K562 (cell line): Measurements from ENCODE around the gene KASH5. TPM values are rescaled to one million over a fixed set of nuclear protein-coding genes. Genes with fewer than 3 reads are reported as not detected.

Experiments used
- ATAC-seq: fragments of 200-7000 bp; cut with Tn5 transposase; 3 replicates; pipeline ENCODE4 v1.9.1; 2020; ENCODE audit warnings: moderate library complexity
- BruUV-seq: library from RNA; stranded (reverse); fragments of 400-500 nt; replicated peaks from 2 replicates; lab custom pipeline; 2021; lab: Mats Ljungman, UMichigan
- CTCF ChIA-PET: fragments of 300-600 bp; formaldehyde crosslinking; extraction: SDS; loops from one replicate; lab custom pipeline; 2021; ENCODE audit warnings: low intra/inter-chr PET ratio; lab: Yijun Ruan, JAX
- POLR2A ChIA-PET: fragments of 300-600, 350-650 bp; sonication (Branson Sonifier 250); formaldehyde crosslinking; extraction: SDS; loops from one replicate; lab custom pipeline; 2021; ENCODE audit warnings: antibody characterized with exemption, inconsistent platforms; lab: Yijun Ruan, JAX
- DNase-seq, 4 experiments: peaks; one replicate each; pipeline versions ENCODE4 v3.0.0 to v3.0.0-alpha.2; 2011 to 2018; ENCODE audit warnings: low spot score in 3 of 4, mixed read lengths in 3 of 4; ENCODE audit errors: extremely low read depth in 1 of 4
- FAIRE-seq: peaks from 2 replicates; lab custom pipeline; 2011; peaks lifted over from hg19 to GRCh38; lab: Jason Lieb, UNC
- H2AFZ ChIP-seq: 2 replicates; pipeline ENCODE4 v1.6.0; 2011; ENCODE audit warnings: low read depth, low read length, control low read depth, inconsistent platforms
- H3K27ac ChIP-seq: fragments of 200-600 bp; 3 replicates; pipeline ENCODE4 v1.8.0; 2011; ENCODE audit warnings: low read depth, mild to moderate bottlenecking, control low read depth, inconsistent platforms, low read length, moderate library complexity, mixed read lengths; ENCODE audit errors: extremely low read depth
- H3K27me3 ChIP-seq, 2 experiments: fragments of 300-600 bp in 1 of 2; 2 replicates in 1 of 2; 3 replicates in 1 of 2; pipeline versions ENCODE4 v1.6.0 to v1.8.0; 2011; ENCODE audit warnings: inconsistent platforms in 2 of 2, low read length in 2 of 2, mild to moderate bottlenecking in 1 of 2, mixed read lengths in 1 of 2, moderate library complexity in 1 of 2; ENCODE audit not compliant: control insufficient read depth in 2 of 2, insufficient read depth in 2 of 2
- H3K36me3 ChIP-seq: fragments of 300-600 bp; 3 replicates; pipeline ENCODE4 v1.8.0; 2011; ENCODE audit warnings: mild to moderate bottlenecking, low read length, inconsistent platforms; ENCODE audit not compliant: control insufficient read depth, insufficient read depth
- H3K4me1 ChIP-seq, 2 experiments: fragments of 200-600 bp in 1 of 2; replicated peaks in 1 of 2; 2 replicates in 1 of 2; 3 replicates in 1 of 2; pipeline versions ENCODE4 v1.5.1 to v1.8.0; 2011; ENCODE audit warnings: inconsistent platforms in 2 of 2, low read length in 2 of 2, mild to moderate bottlenecking in 1 of 2, mixed read lengths in 1 of 2, moderate library complexity in 1 of 2; ENCODE audit not compliant: control insufficient read depth in 2 of 2, insufficient read depth in 2 of 2
- H3K4me2 ChIP-seq: 2 replicates; pipeline ENCODE4 v1.6.1; 2011; ENCODE audit warnings: low read length, control low read depth, inconsistent platforms, mixed read lengths; ENCODE audit not compliant: insufficient read depth
- H3K4me3 ChIP-seq: fragments of 200-600 bp; sonication (generic), shearing (Covaris generic); 2 replicates; pipeline ENCODE4 v1.5.1; 2016; ENCODE audit warnings: control low read depth, inconsistent platforms
- H3K79me2 ChIP-seq: fragments of 200-600 bp; 3 replicates; pipeline ENCODE4 v1.8.0; 2011; ENCODE audit warnings: low read length, inconsistent platforms; ENCODE audit not compliant: control insufficient read depth, insufficient read depth
- H3K9ac ChIP-seq, 2 experiments: 2 replicates each; pipeline versions ENCODE4 v1.6.0 to v1.6.1; 2011; ENCODE audit warnings: low read depth in 2 of 2, low read length in 2 of 2, control low read depth in 1 of 2, inconsistent platforms in 1 of 2, mild to moderate bottlenecking in 1 of 2, mixed read lengths in 1 of 2; ENCODE audit not compliant: insufficient read depth in 1 of 2
- H3K9me1 ChIP-seq: one replicate; pipeline ENCODE4 v1.6.0; 2011; ENCODE audit warnings: inconsistent platforms, mild to moderate bottlenecking, low read length, moderate library complexity; ENCODE audit not compliant: control insufficient read depth, insufficient read depth
- H3K9me3 ChIP-seq: replicated peaks from 2 replicates; pipeline ENCODE4 v1.5.1; 2011; ENCODE audit warnings: low read depth, low read length, inconsistent platforms; ENCODE audit not compliant: control insufficient read depth, insufficient read depth
- H4K20me1 ChIP-seq: replicated peaks from 2 replicates; pipeline ENCODE4 v1.6.1; 2011; ENCODE audit warnings: low read length, inconsistent platforms, mixed read lengths; ENCODE audit not compliant: control insufficient read depth, insufficient read depth
- CHCHD3 ChIP-seq: fragments of 250-450 bp; sonication (Bioruptor Pico); IDR thresholded peaks from 2 replicates; pipeline ENCODE4 v2.1.2; 2022; ENCODE audit warnings: mild to moderate bottlenecking
- NFE2L1 ChIP-seq: fragments of 450-650 bp; IDR thresholded peaks from 2 replicates; pipeline ENCODE4 v1.6.1; 2016; ENCODE audit warnings: missing genetic modification characterization, low read depth, mild to moderate bottlenecking, missing compliant biosample characterization, moderate library complexity, borderline replicate concordance
- RBM14 ChIP-seq: fragments of 200-400 bp; formaldehyde crosslinking; IDR thresholded peaks from 2 replicates; pipeline ENCODE4 v1.6.1; 2018; ENCODE audit warnings: low read depth, mild to moderate bottlenecking, low read length, moderate library complexity, borderline replicate concordance; ENCODE audit not compliant: insufficient read depth
- RUNX1 ChIP-seq: sonication (generic); IDR thresholded peaks from 2 replicates; pipeline ENCODE4 v1.6.1; 2016; ENCODE audit warnings: antibody characterized with exemption, low read depth
- WGBS: fragments of 100-300 bp; shearing (Covaris generic); methylation state at CpG from one replicate; pipeline ENCODE4 v1.1.6; 2016; ENCODE audit warnings: low coverage, mixed read lengths; ENCODE audit not compliant: insufficient coverage; ENCODE audit errors: missing lambda C conversion rate; 5-methylcytosine and 5-hydroxymethylcytosine counted together
- in situ Hi-C: fragments of 300-500 bp; cut with MboI; formaldehyde crosslinking; loops from 4 replicates; pipeline ENCODE4 v1.15.0; 2018; ENCODE audit warnings: inconsistent platforms, mixed read lengths
- intact Hi-C: fragments of 100-400 bp; cut with micrococcal nuclease; formaldehyde crosslinking; loops from 2 replicates; pipeline ENCODE4 v1.14.2; 2022
- polyA plus RNA-seq, 8 experiments: library from polyadenylated mRNA; depleted of rRNA in 4 of 8; stranded (reverse) in 5 of 8; unstranded in 3 of 8; fragments of >200 nt; fragmentation: Nextera tagmentation in 2 of 8; fragmentation: Illumina TruSeq in 1 of 8; extraction: Ambion mirVana in 2 of 8; extraction: Trizol in 1 of 8; gene quantifications; 2 replicates each; pipeline versions ENCODE4 v1.2.1 to v1.2.3, GENCODE V29; 2011 to 2014; ENCODE audit warnings: inconsistent platforms in 1 of 8, missing spikeins in 1 of 8
- total RNA-seq, 7 experiments: library from RNA; depleted of rRNA in 6 of 7; stranded (reverse); fragments of >200 nt in 6 of 7; fragmentation: Illumina TruSeq in 2 of 7; extraction: Trizol in 2 of 7; gene quantifications; 2 replicates each; pipeline versions ENCODE4 v1.2.1 to v1.2.3, GENCODE V29; 2011 to 2021; ENCODE audit warnings: low replicate concordance in 1 of 7
- TF ChIP-seq, protein P1 (sequence below): sonication (generic); formaldehyde crosslinking; IDR thresholded peaks from 2 replicates; pipeline ENCODE4 v1.8.0; 2022; ENCODE audit warnings: mild to moderate bottlenecking, missing genetic modification reagents, borderline replicate concordance
- TF ChIP-seq, protein P2 (sequence below): fragments of 450-650 bp; formaldehyde crosslinking; IDR thresholded peaks from 2 replicates; pipeline ENCODE4 v1.4.0; 2020; ENCODE audit warnings: mild to moderate bottlenecking, mixed read lengths
- TF ChIP-seq, protein P3 (sequence below): fragments of 250-450 bp; sonication (Bioruptor Pico); IDR thresholded peaks from 2 replicates; pipeline ENCODE4 v1.4.0; 2020

Gene KASH5
- total and polyA plus RNA-seq, 9 of the 15 experiments (the other 6 are each of a cell fraction or from before 2014, with no cell fraction given), result 0.07 to 0.84 (median 0.34) TPM; not detected in 1

DNA sequence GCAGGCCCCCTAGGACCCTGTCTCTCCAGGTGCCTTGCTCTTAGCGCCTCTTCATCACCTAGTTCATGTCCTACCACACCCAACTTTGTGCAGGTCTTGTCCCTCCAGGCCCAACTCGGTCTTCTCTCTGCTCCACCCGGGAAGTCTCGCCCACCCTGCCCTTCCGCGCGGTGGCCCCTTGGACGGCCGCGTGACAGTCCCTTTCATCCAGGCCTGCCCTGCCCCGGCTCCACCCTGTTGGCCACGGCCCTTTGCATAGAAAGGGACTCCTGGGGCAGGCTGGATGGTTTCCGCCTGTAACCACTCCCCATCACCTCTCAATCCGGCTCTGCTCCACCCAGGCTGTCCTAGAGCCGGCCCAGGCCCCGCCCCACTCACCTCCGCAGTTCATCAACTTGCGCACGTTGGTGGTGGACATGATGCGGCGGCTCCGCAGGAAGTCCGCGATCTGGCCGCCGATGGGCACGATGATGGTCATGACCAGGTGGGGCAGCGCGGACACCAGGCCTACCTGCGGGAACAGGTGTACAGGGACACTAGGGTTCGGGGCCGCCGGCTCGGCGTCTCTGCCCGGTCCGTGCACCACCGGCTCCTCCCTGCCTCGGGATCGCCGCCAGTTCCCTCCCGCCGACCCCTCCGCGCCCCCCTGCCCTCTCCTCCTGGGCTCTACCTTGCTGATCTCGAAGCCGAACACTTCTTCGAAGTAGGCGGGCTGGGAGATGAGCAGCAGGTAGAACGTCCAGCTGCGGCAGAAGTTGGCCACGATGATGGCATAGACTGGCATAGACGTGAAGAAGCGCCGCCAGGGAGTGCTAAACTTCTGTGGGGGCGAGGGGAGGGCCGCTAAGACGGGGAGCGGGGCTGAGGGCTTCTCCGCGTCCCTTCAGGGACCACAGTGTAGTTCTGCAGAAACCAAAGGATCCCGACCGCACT, 44.4 kb downstream of the KASH5 start (continued):
- TF ChIP-seq, protein P1, sequence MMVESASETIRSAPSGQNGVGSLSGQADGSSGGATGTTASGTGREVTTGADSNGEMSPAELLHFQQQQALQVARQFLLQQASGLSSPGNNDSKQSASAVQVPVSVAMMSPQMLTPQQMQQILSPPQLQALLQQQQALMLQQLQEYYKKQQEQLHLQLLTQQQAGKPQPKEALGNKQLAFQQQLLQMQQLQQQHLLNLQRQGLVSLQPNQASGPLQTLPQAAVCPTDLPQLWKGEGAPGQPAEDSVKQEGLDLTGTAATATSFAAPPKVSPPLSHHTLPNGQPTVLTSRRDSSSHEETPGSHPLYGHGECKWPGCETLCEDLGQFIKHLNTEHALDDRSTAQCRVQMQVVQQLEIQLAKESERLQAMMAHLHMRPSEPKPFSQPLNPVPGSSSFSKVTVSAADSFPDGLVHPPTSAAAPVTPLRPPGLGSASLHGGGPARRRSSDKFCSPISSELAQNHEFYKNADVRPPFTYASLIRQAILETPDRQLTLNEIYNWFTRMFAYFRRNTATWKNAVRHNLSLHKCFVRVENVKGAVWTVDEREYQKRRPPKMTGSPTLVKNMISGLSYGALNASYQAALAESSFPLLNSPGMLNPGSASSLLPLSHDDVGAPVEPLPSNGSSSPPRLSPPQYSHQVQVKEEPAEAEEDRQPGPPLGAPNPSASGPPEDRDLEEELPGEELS (CRISPR knock-in tag), result 0 out of 2 replicates have a peak, but pooled peaks have one; percentile 41
- TF ChIP-seq RBM14 (0 out of 2 replicates have a peak, but pooled peaks have one; percentile 54), NFE2L1 (tag) (no peak)

DNA sequence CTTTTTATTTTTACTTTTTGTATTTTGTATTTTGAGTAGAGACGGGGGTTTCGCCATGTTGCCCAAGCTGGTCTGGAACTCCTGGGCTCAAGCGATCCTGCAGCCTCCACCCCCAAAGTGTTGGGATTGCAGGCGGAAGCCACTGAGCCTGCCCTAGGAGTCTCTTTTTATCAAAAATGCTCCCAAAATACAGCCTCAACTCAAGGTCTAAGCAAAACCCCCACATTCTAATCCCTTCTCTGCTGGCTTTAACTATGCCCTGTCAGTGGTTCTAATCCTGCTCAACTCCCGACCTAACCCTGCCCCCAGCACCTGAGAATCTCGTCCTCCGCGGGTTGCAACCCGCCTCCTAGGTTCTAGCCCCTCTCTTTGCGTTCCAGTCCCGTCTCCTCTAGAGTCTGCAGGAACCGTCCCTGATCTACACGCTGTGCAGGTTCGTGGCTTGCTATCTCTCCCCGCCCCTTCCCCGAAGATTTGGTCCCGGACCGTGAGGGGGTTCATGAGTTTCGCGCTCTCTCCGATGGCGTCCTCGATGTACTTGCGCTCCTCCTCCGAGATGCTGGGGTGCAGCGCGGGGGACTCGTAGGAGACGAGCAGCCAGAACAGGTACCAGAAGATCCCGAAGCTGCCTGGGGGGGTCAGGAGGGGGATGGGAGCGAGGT, 45.3 kb downstream of the KASH5 start:
- H3K9ac ChIP-seq, result no peak overlapping the region
- H3K27ac ChIP-seq, result no peak overlapping the region
- H3K4me3 ChIP-seq, result no peak overlapping the region
- no peaks in the 10 kb centered on the region; the same call in 2 of the 3 replicates for H3K36me3 ChIP-seq
- ChIA-PET CTCF (no interaction called here), POLR2A (interaction anchor here (1.5 kb wide), 1 partner anchor 10 kb away, joined by 3 read pairs; no protein-coding TSS in a partner anchor)
- no peaks in the 10 kb centered on the region for H3K9me1 ChIP-seq
- no peaks in the 10 kb centered on the region for H3K27me3 ChIP-seq
- no peaks in the 10 kb centered on the region for H3K9me3 ChIP-seq
- ATAC-seq, result no peak
- in situ Hi-C loops (no loop called here), intact Hi-C loops (no loop called here)
- no peak overlapping the region for H2AFZ ChIP-seq
- no peak for FAIRE-seq
- peaks cover 32 to 69% of the 10 kb centered on the region in 2 experiments for H3K4me1 ChIP-seq
- no peak overlapping the region for H3K4me2 ChIP-seq
- no peaks in the 10 kb centered on the region for H4K20me1 ChIP-seq
- peaks cover 9% of the 10 kb centered on the region for H3K79me2 ChIP-seq
- no TSS peak for BruUV-seq
- no peak for DNase-seq
- WGBS, result 43% methylated on average over 17 of the region's 31 CpGs
- TF ChIP-seq, protein P2, sequence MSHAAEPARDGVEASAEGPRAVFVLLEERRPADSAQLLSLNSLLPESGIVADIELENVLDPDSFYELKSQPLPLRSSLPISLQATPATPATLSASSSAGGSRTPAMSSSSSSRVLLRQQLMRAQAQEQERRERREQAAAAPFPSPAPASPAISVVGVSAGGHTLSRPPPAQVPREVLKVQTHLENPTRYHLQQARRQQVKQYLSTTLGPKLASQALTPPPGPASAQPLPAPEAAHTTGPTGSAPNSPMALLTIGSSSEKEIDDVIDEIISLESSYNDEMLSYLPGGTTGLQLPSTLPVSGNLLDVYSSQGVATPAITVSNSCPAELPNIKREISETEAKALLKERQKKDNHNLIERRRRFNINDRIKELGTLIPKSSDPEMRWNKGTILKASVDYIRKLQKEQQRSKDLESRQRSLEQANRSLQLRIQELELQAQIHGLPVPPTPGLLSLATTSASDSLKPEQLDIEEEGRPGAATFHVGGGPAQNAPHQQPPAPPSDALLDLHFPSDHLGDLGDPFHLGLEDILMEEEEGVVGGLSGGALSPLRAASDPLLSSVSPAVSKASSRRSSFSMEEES, result no peak
- TF ChIP-seq RUNX1 (no peak), CHCHD3 (no peak)
- TF ChIP-seq, protein P3, sequence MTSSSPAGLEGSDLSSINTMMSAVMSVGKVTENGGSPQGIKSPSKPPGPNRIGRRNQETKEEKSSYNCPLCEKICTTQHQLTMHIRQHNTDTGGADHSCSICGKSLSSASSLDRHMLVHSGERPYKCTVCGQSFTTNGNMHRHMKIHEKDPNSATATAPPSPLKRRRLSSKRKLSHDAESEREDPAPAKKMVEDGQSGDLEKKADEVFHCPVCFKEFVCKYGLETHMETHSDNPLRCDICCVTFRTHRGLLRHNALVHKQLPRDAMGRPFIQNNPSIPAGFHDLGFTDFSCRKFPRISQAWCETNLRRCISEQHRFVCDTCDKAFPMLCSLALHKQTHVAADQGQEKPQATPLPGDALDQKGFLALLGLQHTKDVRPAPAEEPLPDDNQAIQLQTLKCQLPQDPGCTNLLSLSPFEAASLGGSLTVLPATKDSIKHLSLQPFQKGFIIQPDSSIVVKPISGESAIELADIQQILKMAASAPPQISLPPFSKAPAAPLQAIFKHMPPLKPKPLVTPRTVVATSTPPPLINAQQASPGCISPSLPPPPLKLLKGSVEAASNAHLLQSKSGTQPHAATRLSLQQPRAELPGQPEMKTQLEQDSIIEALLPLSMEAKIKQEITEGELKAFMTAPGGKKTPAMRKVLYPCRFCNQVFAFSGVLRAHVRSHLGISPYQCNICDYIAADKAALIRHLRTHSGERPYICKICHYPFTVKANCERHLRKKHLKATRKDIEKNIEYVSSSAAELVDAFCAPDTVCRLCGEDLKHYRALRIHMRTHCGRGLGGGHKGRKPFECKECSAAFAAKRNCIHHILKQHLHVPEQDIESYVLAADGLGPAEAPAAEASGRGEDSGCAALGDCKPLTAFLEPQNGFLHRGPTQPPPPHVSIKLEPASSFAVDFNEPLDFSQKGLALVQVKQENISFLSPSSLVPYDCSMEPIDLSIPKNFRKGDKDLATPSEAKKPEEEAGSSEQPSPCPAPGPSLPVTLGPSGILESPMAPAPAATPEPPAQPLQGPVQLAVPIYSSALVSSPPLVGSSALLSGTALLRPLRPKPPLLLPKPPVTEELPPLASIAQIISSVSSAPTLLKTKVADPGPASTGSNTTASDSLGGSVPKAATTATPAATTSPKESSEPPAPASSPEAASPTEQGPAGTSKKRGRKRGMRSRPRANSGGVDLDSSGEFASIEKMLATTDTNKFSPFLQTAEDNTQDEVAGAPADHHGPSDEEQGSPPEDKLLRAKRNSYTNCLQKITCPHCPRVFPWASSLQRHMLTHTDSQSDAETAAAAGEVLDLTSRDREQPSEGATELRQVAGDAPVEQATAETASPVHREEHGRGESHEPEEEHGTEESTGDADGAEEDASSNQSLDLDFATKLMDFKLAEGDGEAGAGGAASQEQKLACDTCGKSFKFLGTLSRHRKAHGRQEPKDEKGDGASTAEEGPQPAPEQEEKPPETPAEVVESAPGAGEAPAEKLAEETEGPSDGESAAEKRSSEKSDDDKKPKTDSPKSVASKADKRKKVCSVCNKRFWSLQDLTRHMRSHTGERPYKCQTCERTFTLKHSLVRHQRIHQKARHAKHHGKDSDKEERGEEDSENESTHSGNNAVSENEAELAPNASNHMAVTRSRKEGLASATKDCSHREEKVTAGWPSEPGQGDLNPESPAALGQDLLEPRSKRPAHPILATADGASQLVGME (CRISPR knock-in tag), result no peak
